TTC549 (cell line): Measurements from ENCODE around the gene AQP1.

Source experiments
- FAIRE-seq: peaks from 2 replicates; lab custom pipeline; 2012; peaks lifted over from hg19 to GRCh38; lab: Jason Lieb, UNC

The AQP1 gene

GRCh38 chr7:30911561-30911969 is at the start of gene AQP1:
AQP1 (plus strand) TSS chr7:30911853; CDS start chr7:30911910, 57 bp downstream.
- FAIRE-seq, result no peak

GRCh38 chr7:30862995-30863705 is 48.5 kb upstream of the AQP1 start:
- FAIRE-seq, result no peak

- no peak for FAIRE-seq
These were observed 48.0 kb upstream of the AQP1 start for GRCh38 chr7:30863706-30864035.

DNA sequence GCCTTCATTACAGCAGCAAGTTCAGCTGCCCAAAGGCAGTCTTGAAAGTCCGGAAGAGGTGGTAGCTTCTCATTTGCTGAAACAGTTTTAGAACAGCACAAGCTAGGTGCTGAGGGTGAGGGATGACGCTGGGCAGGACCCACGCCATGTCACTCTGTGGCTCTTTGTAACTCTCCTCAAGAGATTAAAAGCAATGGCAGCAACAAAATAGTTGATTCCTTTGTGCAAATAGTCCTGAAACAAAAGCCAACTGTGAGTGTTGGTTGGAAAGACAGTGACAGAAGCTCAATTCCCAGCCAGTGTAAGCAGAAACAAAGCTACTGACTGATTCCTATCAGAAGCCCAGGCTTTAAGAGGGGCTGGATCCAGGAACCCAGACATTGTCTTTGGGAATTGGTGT is 47.6 kb upstream of the AQP1 start:
- no peak for FAIRE-seq

DNA sequence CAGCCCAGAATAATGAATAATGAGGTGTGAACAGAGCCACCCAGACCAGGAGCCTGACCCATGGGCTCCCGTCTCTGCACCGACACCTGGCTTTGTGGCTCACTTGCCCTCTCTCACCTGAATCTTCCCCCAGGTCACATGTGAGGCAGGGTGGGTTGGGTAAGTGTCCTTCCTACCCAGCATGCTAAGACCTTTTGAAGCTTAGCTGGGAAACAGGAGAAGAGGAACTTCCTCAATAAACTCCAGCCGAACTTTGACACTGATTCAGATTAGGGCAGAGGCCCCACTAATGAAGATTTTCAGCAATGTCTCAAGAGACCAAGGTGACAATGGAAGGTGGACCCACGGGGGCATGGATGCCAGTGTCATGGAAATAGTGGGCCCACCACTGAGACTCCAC is 46.6 kb upstream of the AQP1 start:
- no peak for FAIRE-seq

- no peak for FAIRE-seq
These were observed 45.8 kb upstream of the AQP1 start for GRCh38 chr7:30865821-30866220.

DNA sequence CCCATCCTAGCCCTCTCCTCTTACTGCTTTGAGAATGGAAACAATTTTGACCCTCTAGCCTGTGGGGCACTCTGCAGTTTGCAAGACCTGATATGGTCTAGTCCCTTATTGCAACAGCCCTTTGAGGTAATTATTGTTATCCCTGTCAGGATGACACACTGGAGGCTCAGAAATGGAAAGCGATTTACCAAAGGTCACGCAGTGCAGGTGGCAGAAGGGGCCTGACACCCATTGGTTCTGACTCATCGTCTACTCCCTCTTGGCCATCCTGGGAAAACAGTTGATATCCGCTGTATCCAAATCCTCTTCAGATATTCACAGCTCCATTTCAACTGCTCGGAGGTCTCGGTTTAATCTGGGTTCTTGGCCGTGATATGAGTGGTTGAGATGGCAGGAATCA is 44.7 kb upstream of the AQP1 start:
- no peak for FAIRE-seq

- no peak for FAIRE-seq
These were observed 44.2 kb upstream of the AQP1 start for GRCh38 chr7:30867483-30867882.

GRCh38 chr7:30869794-30870611 is 41.6 kb upstream of the AQP1 start:
- FAIRE-seq, result no peak

GRCh38 chr7:30870821-30871518 is 40.7 kb upstream of the AQP1 start:
- no peak for FAIRE-seq

DNA sequence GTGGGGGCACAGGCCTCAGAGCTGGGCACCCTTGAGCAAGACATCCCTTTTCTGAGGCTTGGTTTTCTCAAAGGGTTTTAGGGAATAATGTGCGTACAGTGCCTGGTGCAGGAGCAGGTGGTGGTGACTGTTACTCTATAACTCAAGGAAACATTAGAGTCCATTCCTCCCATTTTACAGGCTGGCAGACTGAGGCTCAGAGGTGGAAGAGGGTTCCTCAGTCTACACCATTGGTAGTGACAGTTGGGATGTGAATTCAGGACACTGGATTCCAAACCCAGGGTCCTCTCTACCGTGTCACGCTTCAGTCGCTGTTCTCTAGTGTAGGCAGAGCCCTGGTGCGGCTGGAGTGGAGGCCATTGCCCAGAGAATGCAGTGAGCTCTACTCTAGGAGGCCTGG is 40.0 kb upstream of the AQP1 start:
- no peak for FAIRE-seq

GRCh38 chr7:30873207-30873606 is 38.4 kb upstream of the AQP1 start:
- FAIRE-seq, result no peak

- no peak for FAIRE-seq
These were observed 38.0 kb upstream of the AQP1 start for GRCh38 chr7:30873656-30874055.

DNA sequence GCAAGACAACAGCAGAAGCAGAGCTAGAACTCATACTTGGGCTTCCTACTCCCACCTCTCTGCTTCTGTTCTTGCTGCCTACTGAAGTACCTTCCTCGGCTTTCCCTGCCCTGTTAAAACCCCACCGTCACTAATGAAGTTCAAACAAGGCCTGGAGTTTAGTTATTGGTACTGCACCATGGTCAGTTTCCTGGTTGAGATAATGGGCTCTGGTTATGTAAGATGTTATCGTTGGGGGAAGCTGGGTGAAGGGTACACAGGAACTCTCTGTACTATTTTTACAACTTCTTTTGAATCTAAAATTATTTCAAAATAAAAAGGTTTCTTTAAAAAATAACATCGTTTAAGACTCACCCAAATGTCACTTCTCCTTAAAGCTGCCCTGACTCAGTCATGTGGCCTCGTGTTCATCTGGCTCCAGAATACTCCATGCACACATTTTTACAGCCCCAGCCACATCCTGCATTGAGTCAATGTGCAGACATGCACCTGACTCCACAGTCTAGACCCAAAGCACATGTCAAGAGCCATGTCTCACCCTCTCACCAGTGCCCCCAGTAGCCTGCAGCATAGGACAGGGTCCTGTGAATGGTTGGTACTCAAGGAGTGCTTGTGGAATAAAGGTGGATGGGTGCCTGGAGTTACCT is 36.9 kb upstream of the AQP1 start:
- no peak for FAIRE-seq

DNA sequence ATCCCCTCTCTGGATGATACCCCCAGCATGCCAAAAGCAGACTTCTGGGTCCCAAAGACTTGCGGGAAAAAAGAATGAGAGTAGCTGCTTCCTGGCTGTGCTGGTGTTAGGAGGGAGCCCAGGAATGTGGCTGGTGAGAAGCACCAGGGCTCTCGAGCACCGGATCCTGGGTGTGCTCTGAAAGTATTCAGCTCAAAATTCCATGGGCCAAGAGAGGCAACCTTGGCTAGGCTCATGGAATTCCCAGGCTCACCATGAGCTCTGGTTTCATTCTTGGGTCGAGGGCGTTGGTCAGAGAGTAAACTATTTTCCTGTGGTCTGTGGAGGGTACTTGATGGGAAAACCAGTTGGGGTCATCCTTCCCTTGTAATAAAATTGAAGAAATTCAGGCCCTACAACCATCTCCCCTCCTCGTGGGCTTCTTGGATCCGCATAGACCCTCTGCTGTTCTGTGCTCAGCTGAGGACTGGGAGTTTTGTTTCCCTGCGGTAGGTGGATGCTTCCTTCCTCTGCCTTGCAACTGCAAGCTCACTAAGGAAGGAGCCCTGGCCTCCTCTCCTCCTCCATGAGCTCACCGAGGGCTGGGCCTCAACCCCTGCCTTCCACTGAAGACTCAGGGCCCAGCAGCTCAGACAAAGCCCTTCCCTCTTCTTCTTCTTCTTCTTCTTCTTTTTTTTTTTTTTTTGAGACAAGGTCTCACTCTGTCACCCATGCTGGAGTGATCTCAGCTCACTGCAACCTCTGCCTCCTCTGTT is 34.5 kb upstream of the AQP1 start:
- no peak for FAIRE-seq

DNA sequence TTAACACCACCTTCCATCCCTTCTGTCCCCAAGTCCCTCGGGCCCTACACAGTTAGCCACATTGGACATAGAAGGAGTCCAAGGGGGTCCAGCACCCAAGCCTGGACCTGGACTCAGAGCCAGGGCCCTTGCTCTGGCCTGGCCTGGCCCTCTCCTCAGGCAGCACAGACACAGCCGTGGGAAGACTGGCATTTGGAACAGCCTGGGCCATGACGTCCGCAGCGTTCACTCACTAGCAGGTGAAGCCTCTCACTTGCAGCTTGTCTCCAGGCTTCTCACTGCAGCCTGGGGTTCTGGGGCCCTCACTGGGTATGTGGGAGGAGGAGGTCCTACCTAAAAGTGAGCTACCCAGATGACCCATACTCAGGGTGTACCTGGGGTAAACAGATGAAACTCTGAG is 33.7 kb upstream of the AQP1 start:
- no peak for FAIRE-seq

- FAIRE-seq, result no peak
These were observed 32.2 kb upstream of the AQP1 start for GRCh38 chr7:30879139-30880124.

DNA sequence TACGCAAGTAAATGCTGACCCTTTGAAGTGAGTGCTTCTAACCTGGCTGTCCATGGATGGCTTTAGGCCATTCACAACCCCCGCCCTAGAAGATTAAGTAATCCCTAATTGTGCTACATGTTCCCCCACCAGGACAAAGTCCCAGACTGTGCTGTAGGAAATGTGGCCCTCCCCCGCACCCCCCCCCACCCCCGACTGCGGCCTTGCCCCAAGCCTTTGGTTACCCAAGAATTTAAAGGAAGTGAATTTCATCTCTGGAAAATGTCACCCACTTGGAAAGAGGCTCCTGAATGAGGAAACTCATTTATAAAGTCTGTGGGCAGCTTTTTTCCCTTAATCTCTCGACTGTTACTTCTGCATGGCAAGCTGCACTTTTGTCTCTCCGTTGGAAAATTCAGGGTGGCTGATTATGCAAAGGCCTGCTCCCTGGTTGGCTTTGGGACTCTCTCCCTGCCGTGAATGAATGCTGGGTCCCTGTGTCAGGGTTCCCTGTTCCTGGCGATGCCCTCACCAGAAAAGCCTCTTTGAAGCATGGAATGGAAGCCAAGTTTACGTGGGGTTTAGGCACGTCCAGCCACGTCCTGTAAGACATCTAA is 31.4 kb upstream of the AQP1 start:
- no peak for FAIRE-seq

DNA sequence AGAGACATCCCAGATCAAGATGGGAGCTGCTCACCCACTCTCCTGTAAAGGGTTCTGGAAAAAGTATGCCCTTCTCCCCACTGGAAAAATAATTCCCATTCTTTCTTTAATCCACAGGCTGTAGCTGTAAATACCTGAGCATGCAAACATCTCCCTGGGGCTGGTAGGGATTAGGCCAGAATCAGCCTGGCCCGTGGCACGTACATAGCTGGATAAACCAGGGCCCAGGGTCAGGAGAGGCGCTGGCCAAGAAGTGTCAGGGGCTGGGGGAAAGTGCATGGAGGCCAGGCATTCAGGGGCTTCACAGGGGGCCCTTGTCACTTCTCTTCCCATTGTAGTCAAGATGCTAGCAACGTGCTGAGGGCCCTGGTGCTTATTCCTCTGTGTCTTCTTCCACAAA is 30.7 kb upstream of the AQP1 start:
- FAIRE-seq, result no peak

GRCh38 chr7:30881448-30881847 is 30.2 kb upstream of the AQP1 start:
- FAIRE-seq, result no peak
